ENCODE results near the gene EFEMP1. TPM values are rescaled to one million over a fixed set of nuclear protein-coding genes. Genes with fewer than 3 reads are reported as not detected.

Gene EFEMP1
- total and polyA plus RNA-seq, 8 donors = 7.0 to 50.8 (median 21.0) TPM

- Histone ChIP-seq H3K4me1 (no peaks in the 10 kb centered on the region), H3K4me3 (no peak overlapping the region), H3K27me3 (peaks cover 0 to 8% (median 0%) of the 10 kb centered on the region in 4 donors), H3K36me3 (no peaks in the 10 kb centered on the region), H3K27ac (no peak overlapping the region), H3K9me3 (no peaks in the 10 kb centered on the region)
- 73 to 74% methylated on average over 1 of the region's 1 CpG for WGBS, 2 donors
- TF ChIP-seq, protein P1, sequence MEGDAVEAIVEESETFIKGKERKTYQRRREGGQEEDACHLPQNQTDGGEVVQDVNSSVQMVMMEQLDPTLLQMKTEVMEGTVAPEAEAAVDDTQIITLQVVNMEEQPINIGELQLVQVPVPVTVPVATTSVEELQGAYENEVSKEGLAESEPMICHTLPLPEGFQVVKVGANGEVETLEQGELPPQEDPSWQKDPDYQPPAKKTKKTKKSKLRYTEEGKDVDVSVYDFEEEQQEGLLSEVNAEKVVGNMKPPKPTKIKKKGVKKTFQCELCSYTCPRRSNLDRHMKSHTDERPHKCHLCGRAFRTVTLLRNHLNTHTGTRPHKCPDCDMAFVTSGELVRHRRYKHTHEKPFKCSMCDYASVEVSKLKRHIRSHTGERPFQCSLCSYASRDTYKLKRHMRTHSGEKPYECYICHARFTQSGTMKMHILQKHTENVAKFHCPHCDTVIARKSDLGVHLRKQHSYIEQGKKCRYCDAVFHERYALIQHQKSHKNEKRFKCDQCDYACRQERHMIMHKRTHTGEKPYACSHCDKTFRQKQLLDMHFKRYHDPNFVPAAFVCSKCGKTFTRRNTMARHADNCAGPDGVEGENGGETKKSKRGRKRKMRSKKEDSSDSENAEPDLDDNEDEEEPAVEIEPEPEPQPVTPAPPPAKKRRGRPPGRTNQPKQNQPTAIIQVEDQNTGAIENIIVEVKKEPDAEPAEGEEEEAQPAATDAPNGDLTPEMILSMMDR (IDR thresholded peaks at IDR 0.05) = no peak
- no peak for FAIRE-seq
- DNase-seq = no peak
- ATAC-seq = no peak
- intact Hi-C loops (cut with DNase I) = no loop called here
These were observed 19.9 kb upstream of the EFEMP1 start for GRCh38 chr2:55943466-55943865.

DNA sequence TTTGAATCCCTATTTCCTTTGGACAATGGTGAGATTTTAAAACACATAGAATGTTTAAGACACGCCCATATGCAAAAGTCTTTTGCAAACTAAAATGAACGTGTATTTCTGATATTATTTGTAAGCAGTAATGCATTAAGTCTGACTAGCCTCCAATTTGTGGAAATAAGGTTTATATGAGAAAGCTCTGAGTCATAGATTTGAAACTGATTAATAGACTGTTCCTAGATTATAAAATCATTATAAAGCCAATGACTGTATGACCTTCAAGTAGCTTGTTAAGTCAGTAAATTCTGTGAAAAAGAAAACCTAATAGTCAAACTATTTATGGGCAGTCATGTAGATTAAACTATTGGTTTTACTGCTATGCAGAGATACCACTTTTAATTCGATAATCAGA is 12.8 kb upstream of the EFEMP1 start:
- H3K4me3 ChIP-seq = no peak overlapping the region
- TF ChIP-seq, protein P1 (IDR thresholded peaks at IDR 0.05) = no peak
- DNase-seq = no peak
- 58 to 62% methylated on average over 3 of the region's 3 CpGs for WGBS, 2 donors
- H3K36me3 ChIP-seq = no peaks in the 10 kb centered on the region
- intact Hi-C loops (cut with DNase I) = no loop called here
- no peak overlapping the region for H3K27ac ChIP-seq
- FAIRE-seq = no peak
- no peak for ATAC-seq
- H3K4me1 ChIP-seq = no peaks in the 10 kb centered on the region
- H3K9me3 ChIP-seq = no peaks in the 10 kb centered on the region
- no peaks in the 10 kb centered on the region for H3K27me3 ChIP-seq

DNA sequence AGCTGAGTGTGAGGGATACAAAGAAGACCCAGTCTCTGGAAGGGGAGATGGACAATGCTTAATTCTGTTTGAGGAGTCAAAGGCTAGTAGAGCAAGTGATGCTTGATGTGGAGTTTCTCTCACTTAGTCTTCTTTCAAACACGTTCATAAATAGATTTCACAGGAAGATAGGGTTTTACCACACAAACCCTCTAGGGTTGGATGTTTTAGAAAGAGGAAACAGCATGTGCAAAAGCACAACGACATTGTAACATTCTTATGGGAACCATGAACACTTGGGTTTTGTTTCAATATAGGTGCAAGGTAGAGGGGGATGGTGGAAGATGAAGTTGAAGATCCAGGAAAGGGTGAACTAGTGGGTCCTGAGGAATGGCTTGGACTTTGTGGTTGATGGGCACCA is 10.8 kb upstream of the EFEMP1 start:
- DNase-seq (no peak), ATAC-seq (no peak), FAIRE-seq (no peak)
- WGBS, 2 donors = 66 to 74% methylated on average over 2 of the region's 2 CpGs
- Histone ChIP-seq H3K4me3 (no peak overlapping the region), H3K27me3 (peaks cover 0 to 2% (median 0%) of the 10 kb centered on the region in 4 donors), H3K9me3 (no peaks in the 10 kb centered on the region), H3K4me1 (no peaks in the 10 kb centered on the region), H3K27ac (no peak overlapping the region), H3K36me3 (no peaks in the 10 kb centered on the region)
- intact Hi-C loops (cut with DNase I) = no loop called here
- TF ChIP-seq, protein P1 (IDR thresholded peaks at IDR 0.05) = no peak

- no peak for FAIRE-seq
- no peaks in the 10 kb centered on the region for H3K36me3 ChIP-seq
- no peaks in the 10 kb centered on the region for H3K4me1 ChIP-seq
- no peak overlapping the region for H3K4me3 ChIP-seq
- no peak for ATAC-seq
- TF ChIP-seq, protein P1 (IDR thresholded peaks at IDR 0.05) = no peak
- no peaks in the 10 kb centered on the region for H3K9me3 ChIP-seq
- WGBS, 2 donors = 67 to 68% methylated on average over 3 of the region's 3 CpGs
- intact Hi-C loops (cut with DNase I) = no loop called here
- peaks cover 0 to 2% (median 0%) of the 10 kb centered on the region in 4 donors for H3K27me3 ChIP-seq
- H3K27ac ChIP-seq = no peak overlapping the region
- no peak for DNase-seq
These were observed 9.3 kb upstream of the EFEMP1 start for GRCh38 chr2:55932843-55933242.

DNA sequence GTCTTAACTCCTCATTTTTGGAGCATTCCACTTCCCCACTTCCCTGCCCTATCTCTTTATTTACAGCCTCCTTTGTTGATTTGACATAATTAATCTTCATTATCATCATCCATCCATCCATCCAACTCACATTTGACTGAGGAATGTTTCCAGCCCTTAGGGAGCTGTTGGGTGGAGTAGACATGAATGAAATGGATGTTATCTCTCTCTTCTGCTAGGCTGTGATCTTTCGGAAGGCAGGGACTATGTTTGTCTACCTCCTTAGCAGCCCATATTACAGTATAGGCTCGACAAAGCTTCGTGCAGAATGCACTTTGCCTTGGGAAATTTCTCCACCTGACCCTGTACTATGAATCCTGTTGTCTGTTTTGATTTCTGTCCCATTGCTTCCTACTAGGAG is 7.7 kb upstream of the EFEMP1 start:
- TF ChIP-seq, protein P1 (IDR thresholded peaks at IDR 0.05) = no peak
- H3K9me3 ChIP-seq = no peaks in the 10 kb centered on the region
- no peak overlapping the region for H3K27ac ChIP-seq
- DNase-seq (no peak), FAIRE-seq (no peak), ATAC-seq (no peak)
- H3K4me1 ChIP-seq = no peaks in the 10 kb centered on the region
- H3K36me3 ChIP-seq = no peaks in the 10 kb centered on the region
- intact Hi-C loops (cut with DNase I) = no loop called here
- H3K4me3 ChIP-seq = no peak overlapping the region
- WGBS, 2 donors = 50 to 51% methylated on average over 3 of the region's 3 CpGs
- H3K27me3 ChIP-seq = peaks cover 0 to 2% (median 0%) of the 10 kb centered on the region in 4 donors

Data from pancreas (tissue), 10 donors.